ENCODE measurements around the gene SLC30A3.
"Not testable (repeated sequence)": the region's sequence is repeated elsewhere in the genome, so short reads cannot be mapped to it uniquely, and the experiment has no call there.

SLC30A3 gene

GRCh38 chr2:27262379-27263286, at the start of gene SLC30A3:
Gene SLC30A3, minus strand, starts transcription at chr2:27263047. Its CDS starts 141 bp downstream, at chr2:27262906.
- DNase-seq = peak; percentile 53 to 71

- DNase-seq = no peak
Measured at GRCh38 chr2:27312152-27312551, 49.3 kb upstream of the SLC30A3 start.

GRCh38 chr2:27309651-27310050, 46.8 kb upstream of the SLC30A3 start:
- no peak for DNase-seq

- DNase-seq = peak in 1 of 2 experiments; percentile 35
Measured at GRCh38 chr2:27308359-27308881, 45.6 kb upstream of the SLC30A3 start, which contains the start of gene UCN. Gene UCN, minus strand, starts transcription at chr2:27308445. Its CDS starts 550 bp downstream, at chr2:27307895.

- DNase-seq = no peak
Measured at GRCh38 chr2:27307545-27308358, 44.9 kb upstream of the SLC30A3 start.

GRCh38 chr2:27307287-27307544, 44.4 kb upstream of the SLC30A3 start:
- DNase-seq = no peak

- DNase-seq = peak in 1 of 2 experiments; percentile 43
Measured at GRCh38 chr2:27306573-27307286, 43.9 kb upstream of the SLC30A3 start.

- DNase-seq = no peak
Measured at GRCh38 chr2:27306136-27306535, 43.3 kb upstream of the SLC30A3 start.

GRCh38 chr2:27305516-27305915, 42.7 kb upstream of the SLC30A3 start:
- DNase-seq = no peak

GRCh38 chr2:27304488-27305240, 41.8 kb upstream of the SLC30A3 start:
- no peak for DNase-seq

- peak; percentile 48 to 77 for DNase-seq
Measured at GRCh38 chr2:27303093-27304025, 40.5 kb upstream of the SLC30A3 start.

GRCh38 chr2:27300606-27301005, 37.8 kb upstream of the SLC30A3 start:
- DNase-seq = not testable (repeated sequence)

- DNase-seq = no peak
Measured at GRCh38 chr2:27298391-27299080, 35.7 kb upstream of the SLC30A3 start.

- DNase-seq = no peak
Measured at GRCh38 chr2:27297195-27297594, 34.3 kb upstream of the SLC30A3 start.

- DNase-seq = no peak
Measured at GRCh38 chr2:27296481-27296880, 33.6 kb upstream of the SLC30A3 start.

GRCh38 chr2:27294928-27295327, 32.1 kb upstream of the SLC30A3 start:
- no peak for DNase-seq

GRCh38 chr2:27291865-27292264, 29.0 kb upstream of the SLC30A3 start:
- peak in 1 of 2 experiments; percentile 30 for DNase-seq

- DNase-seq = no peak
Measured at GRCh38 chr2:27290549-27290948, 27.7 kb upstream of the SLC30A3 start.

GRCh38 chr2:27288610-27289009, 25.8 kb upstream of the SLC30A3 start:
- no peak for DNase-seq

GRCh38 chr2:27285481-27285880, 22.6 kb upstream of the SLC30A3 start:
- no peak for DNase-seq
